Renal cortical epithelial cell (primary cell): Measurements from ENCODE around the gene EREG. TPM values are rescaled to one million over a fixed set of nuclear protein-coding genes. Genes with fewer than 3 reads are reported as not detected.

ENCODE experiments used
- DNase-seq: peaks from one replicate; pipeline ENCODE4 v3.0.0-alpha.2; 2011; ENCODE audit warnings: low read depth
- total RNA-seq: library from RNA; depleted of rRNA; stranded (reverse); fragments of >200 nt; gene quantifications from 2 replicates; pipeline ENCODE4 v1.2.3, GENCODE V29; 2014

The EREG gene
- total RNA-seq, 1 donor from 2014 or later, result 2.0 TPM

GRCh38 chr4:74428276-74428675 is 63.3 kb downstream of the EREG start:
- no peak for DNase-seq

- peak; percentile 71 for DNase-seq
Observed at GRCh38 chr4:74431113-74431826, 66.3 kb downstream of the EREG start.

GRCh38 chr4:74433043-74433442 is 68.1 kb downstream of the EREG start:
- DNase-seq, result no peak

GRCh38 chr4:74433541-74434172 is 68.7 kb downstream of the EREG start:
- DNase-seq, result no peak

GRCh38 chr4:74435296-74435695 is 70.4 kb downstream of the EREG start:
- DNase-seq, result no peak

- no peak for DNase-seq
Observed at GRCh38 chr4:74437866-74438265, 72.9 kb downstream of the EREG start.

Other genes with a start within 250 kb of the EREG start
- gene MTHFD2L, start 207.0 kb upstream of the EREG start, total RNA-seq, result 22.2 and 71.8 TPM in 2 replicates
- 5.3 and 22.7 TPM in 2 replicates for gene EPGN, start 56.7 kb upstream of the EREG start, total RNA-seq
- 12.2 and 91.3 TPM in 2 replicates for gene AREG, start 80.0 kb downstream of the EREG start, total RNA-seq